Naive thymus-derived CD4-positive, alpha-beta T cell (primary cell): Measurements from ENCODE around the gene ARRB2. TPM values are rescaled to one million over a fixed set of nuclear protein-coding genes. Genes with fewer than 3 reads are reported as not detected.

Experiments
- ATAC-seq: fragments of 150-1000 bp; cut with Tn5 transposase; 2 replicates; pipeline ENCODE4 v1.10.0; 2021; ENCODE audit warnings: mild to moderate bottlenecking, moderate library complexity
- CTCF ChIA-PET: fragments of 350-600 bp; sonication (Branson Sonifier 250); formaldehyde crosslinking; loops from one replicate; lab custom pipeline; 2021; ENCODE audit warnings: antibody characterized with exemption; lab: Charles Lee
- POLR2A ChIA-PET: fragments of 350-600 bp; sonication (Branson Sonifier 250); formaldehyde crosslinking; loops from one replicate; lab custom pipeline; 2021; ENCODE audit warnings: antibody characterized with exemption, inconsistent platforms; lab: Charles Lee
- DNase-seq, 9 donors: peaks; one replicate each; pipeline versions ENCODE4 v3.0.0 to v3.0.0-alpha.2; 2020 to 2022; ENCODE audit warnings: mixed read lengths in 1 of 9
- H3K27ac ChIP-seq: one replicate; pipeline ENCODE4 v1.7.0; 2013; ENCODE audit warnings: mild to moderate bottlenecking, low read depth, low read length, moderate library complexity
- H3K27me3 ChIP-seq, 2 donors: one replicate each; pipeline ENCODE4 v1.7.0; 2013; ENCODE audit warnings: low read length in 2 of 2, mild to moderate bottlenecking in 2 of 2, moderate library complexity in 2 of 2; ENCODE audit not compliant: control insufficient read depth in 2 of 2, insufficient read depth in 2 of 2
- H3K36me3 ChIP-seq, 3 experiments: 1 replicate in 2 of 3; 2 replicates in 1 of 3; pipeline ENCODE4 v1.7.0; 2013; ENCODE audit warnings: low read length in 3 of 3, mild to moderate bottlenecking in 3 of 3, moderate library complexity in 1 of 3; ENCODE audit not compliant: insufficient read depth in 3 of 3, control insufficient read depth in 2 of 3
- H3K4me1 ChIP-seq, 2 donors: one replicate each; pipeline ENCODE4 v1.7.0; 2013; ENCODE audit warnings: low read length in 2 of 2, mild to moderate bottlenecking in 2 of 2, moderate library complexity in 1 of 2; ENCODE audit not compliant: control insufficient read depth in 2 of 2, insufficient read depth in 2 of 2
- H3K4me3 ChIP-seq: 2 replicates; pipeline ENCODE4 v1.7.0; 2013; ENCODE audit warnings: mild to moderate bottlenecking, low read length
- H3K9me3 ChIP-seq, 3 experiments: 1 replicate in 2 of 3; 2 replicates in 1 of 3; pipeline ENCODE4 v1.7.0; 2013; ENCODE audit warnings: low read length in 3 of 3; ENCODE audit not compliant: control insufficient read depth in 2 of 3
- H3K27ac Mint-ChIP-seq, 9 donors: one replicate each; pipeline ENCODE4 v1.8.0; 2020 to 2022; ENCODE audit warnings: mixed read lengths in 9 of 9, mild to moderate bottlenecking in 8 of 9, moderate library complexity in 5 of 9, inconsistent platforms in 2 of 9
- H3K27me3 Mint-ChIP-seq, 5 donors: one replicate each; pipeline ENCODE4 v1.8.0; 2021 to 2022; ENCODE audit warnings: mixed read lengths in 5 of 5, mild to moderate bottlenecking in 1 of 5
- H3K36me3 Mint-ChIP-seq, 5 donors: one replicate each; pipeline ENCODE4 v1.8.0; 2020 to 2022; ENCODE audit warnings: mixed read lengths in 5 of 5, mild to moderate bottlenecking in 3 of 5, inconsistent platforms in 1 of 5
- H3K4me1 Mint-ChIP-seq, 7 donors: one replicate each; pipeline ENCODE4 v1.8.0; 2020 to 2022; ENCODE audit warnings: mixed read lengths in 7 of 7, mild to moderate bottlenecking in 3 of 7, inconsistent platforms in 1 of 7
- H3K4me3 Mint-ChIP-seq, 10 donors: one replicate each; pipeline ENCODE4 v1.8.0; 2020 to 2022; ENCODE audit warnings: mild to moderate bottlenecking in 10 of 10, mixed read lengths in 10 of 10, moderate library complexity in 6 of 10, inconsistent platforms in 2 of 10
- H3K9me3 Mint-ChIP-seq, 11 donors: one replicate each; pipeline ENCODE4 v1.8.0; 2020 to 2022; ENCODE audit warnings: mixed read lengths in 11 of 11, mild to moderate bottlenecking in 4 of 11, inconsistent platforms in 1 of 11, moderate library complexity in 1 of 11
- intact Hi-C, 2 donors: fragments of 100-400 bp; cut with micrococcal nuclease; formaldehyde crosslinking; loops; one replicate each; pipeline ENCODE4 v1.15.1; 2023
- polyA plus RNA-seq, 2 donors: library from polyadenylated mRNA; unstranded; fragments of 300-500 nt; fragmentation: Illumina TruSeq; gene quantifications; one replicate each; pipeline ENCODE4 v1.2.3, GENCODE V29; 2021
- total RNA-seq, 6 experiments: library from RNA in 5 of 6; stranded (reverse) in 5 of 6; gene quantifications; 1 replicate in 5 of 6; 2 replicates in 1 of 6; pipeline ENCODE4 v1.2.3 and lab custom pipeline; 2021 to 2026

Gene ARRB2
- total and polyA plus RNA-seq, 7 experiments from 2014 or later = 34.8 to 601 (median 343) TPM

GRCh38 chr17:4734857-4735475 lies 24.5 kb downstream of the ARRB2 start:
- Histone ChIP-seq H3K4me1 (peaks cover 16 to 24% of the 10 kb centered on the region in 2 donors), H3K27me3 (no peaks in the 10 kb centered on the region), H3K9me3 (no peaks in the 10 kb centered on the region), H3K27ac (no peak overlapping the region), H3K36me3 (peaks cover 0 to 12% (median 0%) of the 10 kb centered on the region in 3 experiments), H3K4me3 (no peak overlapping the region)
- H3K4me3 Mint-ChIP-seq = peak overlapping the region in 1 of 10 donors; percentile 2
- H3K36me3 Mint-ChIP-seq = peaks cover 0 to 2% (median 0%) of the 10 kb centered on the region in 5 donors
- CTCF ChIA-PET = interaction anchor here (0.7 kb wide), 1 partner anchor 146 kb away, joined by 4 read pairs; no protein-coding TSS in a partner anchor
- DNase-seq (no peak), ATAC-seq (no peak)
- intact Hi-C loops = loop anchor here in 1 of 2 donors (5.0 to 10.0 kb wide), 2 partner anchors 377 to 590 kb away; partner anchors contain the start of genes CYB5D2, ZNF232 and ZZEF1
- POLR2A ChIA-PET = interaction anchor here (0.6 to 0.7 kb wide), 3 partner anchors 13 to 344 kb away, joined by 3 to 4 read pairs (median 3); partner anchors contain the start of gene ZFP3
- H3K4me1 Mint-ChIP-seq = peaks cover 5 to 48% (median 37%) of the 10 kb centered on the region in 7 donors
- H3K27me3 Mint-ChIP-seq = peaks cover 0 to 18% (median 0%) of the 10 kb centered on the region in 5 donors
- no peaks in the 10 kb centered on the region for H3K9me3 Mint-ChIP-seq
- H3K27ac Mint-ChIP-seq = no peak overlapping the region

GRCh38 chr17:4735876-4736651 lies 25.6 kb downstream of the ARRB2 start:
- intact Hi-C loops = loop anchor here in 1 of 2 donors (10.0 kb wide), 1 partner anchor 591 kb away; the partner anchor contains the start of genes CYB5D2 and ZZEF1

GRCh38 chr17:4738136-4739121 lies 28.0 kb downstream of the ARRB2 start:
- peaks cover 0 to 36% (median 6%) of the 10 kb centered on the region in 5 donors for H3K27me3 Mint-ChIP-seq
- peak overlapping the region; percentile 85 to 95 (median 92) for H3K4me3 Mint-ChIP-seq
- H3K9me3 Mint-ChIP-seq = no peaks in the 10 kb centered on the region
- H3K27ac Mint-ChIP-seq = peak overlapping the region; percentile 38 to 97 (median 92)
- peak; percentile 46 for ATAC-seq
- Histone ChIP-seq H3K27me3 (no peaks in the 10 kb centered on the region), H3K4me1 (peaks cover 12 to 15% of the 10 kb centered on the region in 2 donors), H3K9me3 (no peaks in the 10 kb centered on the region), H3K27ac (peak overlapping the region; percentile 49), H3K36me3 (peaks cover 0 to 4% (median 0%) of the 10 kb centered on the region in 3 experiments), H3K4me3 (peak overlapping the region; percentile 72)
- intact Hi-C loops = loop anchor here (1.0 to 10.0 kb wide), 3 partner anchors 7 to 594 kb away; partner anchors contain the start of genes MED11 (in 2 of the 2), CYB5D2 (in 1 of the 2) and ZZEF1 (in 1 of the 2)
- H3K36me3 Mint-ChIP-seq = peaks cover 0 to 2% (median 0%) of the 10 kb centered on the region in 5 donors
- peak in 7 of 9 donors; percentile 46 to 62 (median 52) for DNase-seq
- peaks cover 12 to 28% (median 19%) of the 10 kb centered on the region in 7 donors for H3K4me1 Mint-ChIP-seq
- CTCF ChIA-PET = no interaction called here
- POLR2A ChIA-PET = interaction anchor here (0.6 to 2.7 kb wide), 7 partner anchors 9 to 72 kb away, joined by 3 to 12 read pairs (median 5); partner anchors contain the start of gene PELP1

More at GRCh38 chr17:4735876-4736651, 25.6 kb downstream of the ARRB2 start:
- Mint-ChIP-seq H3K4me1 (peaks cover 12 to 45% (median 34%) of the 10 kb centered on the region in 7 donors), H3K9me3 (no peaks in the 10 kb centered on the region), H3K36me3 (peaks cover 0 to 2% (median 0%) of the 10 kb centered on the region in 5 donors), H3K27ac (peak overlapping the region in 2 of 9 donors; percentile 14 to 36), H3K27me3 (peaks cover 0 to 28% (median 4%) of the 10 kb centered on the region in 5 donors), H3K4me3 (peak overlapping the region in 1 of 10 donors; percentile 45)
- Histone ChIP-seq H3K36me3 (peaks cover 0 to 12% (median 0%) of the 10 kb centered on the region in 3 experiments), H3K27me3 (no peaks in the 10 kb centered on the region), H3K9me3 (no peaks in the 10 kb centered on the region), H3K4me3 (no peak overlapping the region), H3K4me1 (peaks cover 16 to 22% of the 10 kb centered on the region in 2 donors), H3K27ac (no peak overlapping the region)
- ChIA-PET CTCF (interaction anchor here (0.7 to 0.8 kb wide), 2 partner anchors 27 to 55 kb away, joined by 3 read pairs; no protein-coding TSS in a partner anchor), POLR2A (interaction anchor here (0.6 to 1.2 kb wide), 5 partner anchors 12 to 60 kb away, joined by 3 to 11 read pairs (median 3); partner anchors contain the start of genes ARRB2 and PSMB6)
- DNase-seq (no peak), ATAC-seq (peak; percentile 26)

- H3K9me3 ChIP-seq = no peaks in the 10 kb centered on the region
- H3K4me3 Mint-ChIP-seq = peak within 1 kb of the TSS; percentile 85 to 95 (median 92)
- ATAC-seq (peak; percentile 70), DNase-seq (peak; percentile 58 to 71 (median 64))
- peak within 1 kb of the TSS; percentile 72 for H3K4me3 ChIP-seq
- intact Hi-C loops = loop anchor here (1.0 to 10.0 kb wide), 3 partner anchors 8 to 595 kb away; partner anchors contain the start of genes MED11 (in 2 of the 2), CYB5D2 (in 1 of the 2) and ZZEF1 (in 1 of the 2)
- H3K27ac ChIP-seq = peak within 1 kb of the TSS; percentile 49
- H3K9me3 Mint-ChIP-seq = no peaks in the 10 kb centered on the region
- POLR2A ChIA-PET = interaction anchor here (0.8 to 2.7 kb wide), 5 partner anchors 14 to 51 kb away, joined by 3 to 12 read pairs (median 6); partner anchors contain the start of gene PELP1
- peaks cover 12 to 25% (median 18%) of the 10 kb centered on the region in 7 donors for H3K4me1 Mint-ChIP-seq
- CTCF ChIA-PET = no interaction called here
- H3K36me3 ChIP-seq = peaks cover 0 to 4% (median 0%) of the 10 kb centered on the region in 3 experiments
- peaks cover 12 to 15% of the 10 kb centered on the region in 2 donors for H3K4me1 ChIP-seq
- peaks cover 0 to 36% (median 6%) of the 10 kb centered on the region in 5 donors for H3K27me3 Mint-ChIP-seq
- H3K27ac Mint-ChIP-seq = peak within 1 kb of the TSS; percentile 51 to 97 (median 92)
- no peaks in the 10 kb centered on the region for H3K27me3 ChIP-seq
- H3K36me3 Mint-ChIP-seq = peaks cover 0 to 1% (median 0%) of the 10 kb centered on the region in 5 donors
Observed at GRCh38 chr17:4739122-4740024, 28.9 kb downstream of the ARRB2 start, which contains the start of the genes CXCL16 and ZMYND15. Gene CXCL16 (minus strand): TSS chr17:4739928. CDS start chr17:4739339, 589 bp downstream. Gene ZMYND15 (plus strand): TSS chr17:4739833. CDS start chr17:4740549, 716 bp downstream.

GRCh38 chr17:4740025-4740351 lies 29.6 kb downstream of the ARRB2 start:
- H3K27ac ChIP-seq = no peak overlapping the region
- intact Hi-C loops = no loop called here
- Mint-ChIP-seq H3K36me3 (peaks cover 0 to 1% (median 0%) of the 10 kb centered on the region in 5 donors), H3K4me1 (peaks cover 12 to 26% (median 16%) of the 10 kb centered on the region in 7 donors), H3K27me3 (peaks cover 0 to 36% (median 6%) of the 10 kb centered on the region in 5 donors), H3K27ac (peak overlapping the region; percentile 51 to 94 (median 70)), H3K9me3 (no peaks in the 10 kb centered on the region), H3K4me3 (peak overlapping the region; percentile 68 to 91 (median 84))
- no peaks in the 10 kb centered on the region for H3K9me3 ChIP-seq
- peak overlapping the region; percentile 72 for H3K4me3 ChIP-seq
- ChIA-PET CTCF (no interaction called here), POLR2A (interaction anchor here (1.3 to 2.7 kb wide), 2 partner anchors 25 to 50 kb away, joined by 6 to 12 read pairs; no protein-coding TSS in a partner anchor)
- no peaks in the 10 kb centered on the region for H3K27me3 ChIP-seq
- H3K36me3 ChIP-seq = peaks cover 0 to 4% (median 0%) of the 10 kb centered on the region in 3 experiments
- H3K4me1 ChIP-seq = peaks cover 12 to 15% of the 10 kb centered on the region in 2 donors
- DNase-seq (no peak), ATAC-seq (no peak)
